ENCODE measurements around the gene UQCR11.
"Not testable (repeated sequence)": the region's sequence is repeated elsewhere in the genome, so short reads cannot be mapped to it uniquely, and the experiment has no call there.

Gene UQCR11

DNA sequence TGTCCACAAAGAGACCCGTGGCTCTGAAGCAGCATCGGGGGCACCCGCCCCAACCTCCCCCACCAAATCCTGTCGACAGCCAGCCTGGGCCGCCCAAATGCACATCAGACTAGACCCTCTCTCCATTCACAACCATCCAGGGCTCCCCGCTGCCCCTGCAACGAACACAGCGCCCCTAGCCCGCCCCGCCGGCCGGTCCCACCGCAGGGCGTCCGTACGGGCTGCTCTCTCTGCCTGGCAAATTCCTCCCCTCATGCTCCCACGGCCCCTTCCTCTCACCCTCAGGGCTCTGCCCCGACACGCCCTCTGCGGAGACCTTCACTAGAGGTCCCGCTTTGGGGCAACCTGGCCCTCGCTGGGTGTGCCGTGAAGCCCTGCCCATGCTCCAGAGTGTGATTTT, 40.0 kb upstream of the UQCR11 start:
- no peak overlapping the region for H3K27ac ChIP-seq
- TF ChIP-seq, protein P1, sequence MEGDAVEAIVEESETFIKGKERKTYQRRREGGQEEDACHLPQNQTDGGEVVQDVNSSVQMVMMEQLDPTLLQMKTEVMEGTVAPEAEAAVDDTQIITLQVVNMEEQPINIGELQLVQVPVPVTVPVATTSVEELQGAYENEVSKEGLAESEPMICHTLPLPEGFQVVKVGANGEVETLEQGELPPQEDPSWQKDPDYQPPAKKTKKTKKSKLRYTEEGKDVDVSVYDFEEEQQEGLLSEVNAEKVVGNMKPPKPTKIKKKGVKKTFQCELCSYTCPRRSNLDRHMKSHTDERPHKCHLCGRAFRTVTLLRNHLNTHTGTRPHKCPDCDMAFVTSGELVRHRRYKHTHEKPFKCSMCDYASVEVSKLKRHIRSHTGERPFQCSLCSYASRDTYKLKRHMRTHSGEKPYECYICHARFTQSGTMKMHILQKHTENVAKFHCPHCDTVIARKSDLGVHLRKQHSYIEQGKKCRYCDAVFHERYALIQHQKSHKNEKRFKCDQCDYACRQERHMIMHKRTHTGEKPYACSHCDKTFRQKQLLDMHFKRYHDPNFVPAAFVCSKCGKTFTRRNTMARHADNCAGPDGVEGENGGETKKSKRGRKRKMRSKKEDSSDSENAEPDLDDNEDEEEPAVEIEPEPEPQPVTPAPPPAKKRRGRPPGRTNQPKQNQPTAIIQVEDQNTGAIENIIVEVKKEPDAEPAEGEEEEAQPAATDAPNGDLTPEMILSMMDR (conservative IDR thresholded peaks at IDR 0.05), result no peak

DNA sequence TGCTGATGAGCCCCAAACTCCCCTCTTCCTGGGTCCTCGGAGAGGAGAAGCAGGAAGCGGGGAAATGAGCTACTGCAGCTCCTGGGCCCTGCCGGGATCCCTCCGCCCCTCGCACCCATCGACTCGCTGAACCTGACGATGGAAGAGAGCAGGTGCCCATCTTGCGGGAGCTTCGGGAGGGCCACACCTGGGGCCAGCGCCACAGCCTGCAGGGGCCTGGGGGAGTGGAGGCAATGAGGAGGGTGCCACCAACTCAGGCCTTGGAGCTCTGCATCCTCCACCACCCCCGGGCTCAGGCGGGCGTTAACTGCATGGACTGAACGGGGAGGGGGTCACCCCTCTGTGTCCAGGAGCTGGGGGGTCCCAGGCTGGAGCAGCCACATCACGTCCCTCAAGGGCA, 38.8 kb upstream of the UQCR11 start:
- TF ChIP-seq, protein P1 (conservative IDR thresholded peaks at IDR 0.05), result no peak
- H3K27ac ChIP-seq, result no peak overlapping the region

DNA sequence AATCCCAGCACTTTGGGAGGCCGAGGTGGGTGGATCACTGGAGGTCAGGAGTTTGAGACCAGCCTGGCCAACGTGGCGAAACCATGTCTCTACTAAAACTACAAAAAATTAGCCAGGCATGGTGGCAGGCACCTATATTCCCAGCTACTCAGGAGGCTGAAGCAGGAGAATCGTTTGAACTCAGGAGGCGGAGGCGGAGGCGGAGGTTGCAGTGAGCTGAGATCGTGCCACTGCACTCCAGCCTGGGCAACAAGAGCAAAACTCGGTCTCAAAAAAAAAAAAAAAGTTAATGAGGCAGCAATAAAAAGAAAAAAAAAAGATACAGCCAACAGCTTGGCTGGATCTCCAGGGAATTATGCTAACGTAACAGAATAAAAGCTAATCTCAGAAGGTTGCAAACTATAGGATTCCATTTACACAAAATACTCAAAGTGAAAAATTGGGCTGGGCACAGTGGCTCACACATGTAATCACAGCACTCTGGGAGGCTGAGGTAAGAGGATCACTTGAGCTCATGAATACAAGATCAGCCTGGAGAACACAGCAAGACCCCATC, 35.7 kb upstream of the UQCR11 start:
- not testable (repeated sequence) for H3K27ac ChIP-seq

DNA sequence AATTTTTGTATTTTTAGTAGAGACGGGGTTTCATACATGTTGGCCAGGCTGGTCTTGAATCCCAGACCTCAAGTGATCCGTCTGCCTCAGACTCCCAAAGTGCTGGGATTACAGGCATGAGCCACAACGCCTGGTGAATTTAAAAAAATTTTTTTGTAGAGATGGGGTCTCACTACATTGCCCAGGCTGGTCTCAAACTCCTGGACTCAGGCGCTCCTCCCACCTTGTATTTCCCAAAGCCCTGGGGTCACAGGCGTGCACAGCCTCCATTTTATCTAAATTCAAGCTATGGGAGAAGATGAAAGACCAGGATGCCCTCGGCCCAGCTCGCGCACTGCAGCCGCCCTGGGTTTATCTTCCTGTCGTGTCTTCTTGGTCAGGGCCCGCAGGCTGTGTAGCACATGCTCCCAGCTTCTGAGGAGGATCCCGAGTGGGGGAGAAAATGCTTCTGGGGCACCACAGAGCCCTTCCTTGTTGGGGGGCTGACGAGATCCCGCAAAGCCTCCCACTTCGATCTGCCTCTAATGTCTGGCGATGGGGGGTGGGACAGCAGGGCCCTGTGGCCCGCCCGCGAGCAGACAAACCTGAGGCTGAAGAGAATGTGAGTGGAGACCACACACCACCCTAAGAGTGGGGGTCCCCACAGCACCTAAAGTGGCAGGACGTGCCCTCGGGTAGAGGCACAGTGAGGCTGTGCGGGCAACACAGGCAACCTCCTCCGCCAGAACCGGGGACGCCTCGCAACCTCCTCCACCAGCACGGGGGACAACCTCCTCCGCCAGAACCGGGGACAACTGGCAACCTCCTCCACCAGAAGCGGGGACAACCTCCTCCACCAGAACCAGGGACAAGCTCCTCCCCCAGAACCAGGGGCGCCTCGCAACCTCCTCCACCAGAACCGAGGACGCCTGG, 31.3 kb upstream of the UQCR11 start:
- no peak overlapping the region for H3K27ac ChIP-seq
- TF ChIP-seq, protein P1 (conservative IDR thresholded peaks at IDR 0.05), result no peak

DNA sequence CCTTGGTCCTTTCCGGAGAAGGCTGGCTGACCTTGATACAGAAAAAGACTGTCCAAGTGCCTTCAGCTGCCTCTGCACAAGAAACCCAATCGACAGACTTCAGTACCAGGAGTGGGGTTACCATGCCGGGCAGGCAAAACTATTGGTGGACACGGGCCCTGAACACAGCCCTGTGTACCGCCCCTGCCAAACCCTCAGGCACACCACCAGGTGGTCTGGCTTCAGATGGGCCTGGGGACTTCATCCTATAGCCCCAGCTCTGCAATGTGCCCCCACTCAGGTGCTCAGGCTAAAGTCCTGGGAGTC, 29.6 kb upstream of the UQCR11 start:
- TF ChIP-seq, protein P1 (conservative IDR thresholded peaks at IDR 0.05), result no peak
- H3K27ac ChIP-seq, result no peak overlapping the region

DNA sequence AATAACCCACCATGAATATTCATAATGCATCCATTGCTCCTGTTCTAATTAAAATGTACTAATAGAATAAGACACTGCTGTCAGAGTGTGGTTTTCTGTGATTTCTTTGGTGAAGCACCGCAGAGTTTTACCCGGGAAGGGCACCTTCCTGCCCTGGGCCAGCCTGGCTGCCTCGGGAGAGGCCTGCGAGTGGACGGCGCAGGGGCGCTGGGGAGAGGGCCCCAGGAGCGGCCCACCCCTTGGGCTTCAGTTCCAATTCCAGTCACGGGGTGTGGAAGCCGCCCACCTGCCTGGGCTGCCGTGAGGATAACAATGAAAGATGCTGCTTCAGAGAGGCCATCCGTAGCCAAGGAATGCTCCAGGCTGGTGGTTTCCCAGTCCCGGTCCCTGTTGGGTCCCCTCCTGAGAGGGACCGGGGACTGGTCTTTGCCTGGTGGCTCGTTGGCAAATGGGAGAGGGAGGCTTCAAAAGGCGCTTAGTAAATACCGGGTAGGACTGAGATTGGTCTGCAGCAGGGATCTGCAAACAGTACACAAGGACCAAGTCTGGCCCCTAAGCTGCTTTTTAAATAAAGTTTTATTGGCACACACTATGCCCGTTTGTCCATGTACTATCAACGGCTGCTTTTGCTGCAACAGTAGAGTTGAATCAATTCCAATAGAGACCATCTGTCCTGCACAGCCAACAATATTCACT, 29.1 kb upstream of the UQCR11 start:
- TF ChIP-seq, protein P1 (conservative IDR thresholded peaks at IDR 0.05), result no peak
- H3K27ac ChIP-seq, result no peak overlapping the region

DNA sequence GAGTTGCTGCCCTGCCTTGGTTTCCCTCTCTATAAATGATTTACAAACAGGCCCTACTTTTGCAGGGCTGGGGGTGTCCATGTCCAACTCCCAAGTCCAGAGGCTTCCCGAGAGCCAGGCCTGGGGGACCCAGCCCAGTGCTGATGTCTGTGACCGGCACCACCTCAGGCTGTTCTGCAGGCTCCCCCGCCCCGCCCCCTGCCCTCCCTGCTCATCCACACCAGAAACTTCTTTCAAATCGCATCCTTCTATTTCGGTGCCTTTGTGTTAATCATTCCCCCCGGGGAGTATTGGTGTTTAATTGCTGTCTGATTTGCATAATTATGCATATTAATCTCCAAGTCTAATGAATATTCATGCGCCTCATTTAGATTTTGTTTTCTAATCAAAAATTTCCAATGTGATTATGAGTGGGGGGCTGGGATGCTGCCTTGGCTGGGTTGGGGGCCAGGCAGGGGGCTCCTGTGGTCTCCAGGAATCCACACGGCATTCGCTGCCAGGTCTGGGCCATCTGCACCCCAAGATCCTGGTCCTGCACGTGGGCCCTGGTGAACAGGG, 28.1 kb upstream of the UQCR11 start:
- no peak overlapping the region for H3K27ac ChIP-seq
- TF ChIP-seq, protein P1 (conservative IDR thresholded peaks at IDR 0.05), result no peak

Data from VCaP (cell line).